Ectodermal cell (in vitro differentiated cells): ENCODE data around the gene TRIM16.
"Not testable (repeated sequence)": the region's sequence is repeated elsewhere in the genome, so short reads cannot be mapped to it uniquely, and the experiment has no call there.

Experiments
- H3K27ac ChIP-seq: 2 replicates; pipeline ENCODE4 v1.7.0; 2013; ENCODE audit warnings: mild to moderate bottlenecking, low read depth, low read length; ENCODE audit not compliant: insufficient read depth, poor library complexity, severe bottlenecking
- H3K27me3 ChIP-seq: 2 replicates; pipeline ENCODE4 v1.7.0; 2013; ENCODE audit warnings: mild to moderate bottlenecking, low read length; ENCODE audit not compliant: insufficient read depth, control insufficient read depth, poor library complexity, severe bottlenecking
- H3K36me3 ChIP-seq: one replicate; pipeline ENCODE4 v1.7.0; 2013; ENCODE audit warnings: low read length; ENCODE audit not compliant: control insufficient read depth, insufficient read depth
- H3K4me1 ChIP-seq: one replicate; pipeline ENCODE4 v1.7.0; 2013; ENCODE audit warnings: low read length; ENCODE audit not compliant: control insufficient read depth, insufficient read depth
- H3K4me3 ChIP-seq: 2 replicates; pipeline ENCODE4 v1.7.0; 2013; ENCODE audit warnings: low read depth, low read length, control low read depth; ENCODE audit not compliant: insufficient read depth
- H3K9me3 ChIP-seq: 2 replicates; pipeline ENCODE4 v1.7.0; 2013; ENCODE audit warnings: mild to moderate bottlenecking, low read length, moderate library complexity; ENCODE audit not compliant: control insufficient read depth
- WGBS, 2 experiments: methylation state at CpG; one replicate each; pipeline ENCODE4 v1.1.7; 2013; ENCODE audit warnings: missing lambda C conversion rate in 2 of 2; 5-methylcytosine and 5-hydroxymethylcytosine counted together

TRIM16 gene

DNA sequence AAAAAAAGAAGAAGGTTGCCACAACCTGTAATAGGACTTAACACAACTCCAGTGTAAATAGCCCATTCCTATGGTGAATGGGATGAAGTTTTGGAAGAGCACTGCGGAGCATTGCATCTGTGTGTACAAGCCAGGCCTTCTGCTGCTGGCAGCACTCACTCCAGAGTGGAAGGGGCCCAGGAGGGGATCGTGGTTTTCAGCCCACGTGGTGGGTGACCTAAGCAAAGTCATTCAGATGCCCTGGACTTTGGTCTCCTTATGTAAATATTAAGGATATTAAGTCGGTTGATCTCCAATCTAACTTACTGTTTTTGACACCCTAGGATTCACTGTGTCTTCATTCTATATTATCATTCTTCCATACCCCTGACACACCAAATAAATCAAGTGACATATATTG is 67.3 kb downstream of the TRIM16 start:
- H3K27ac ChIP-seq, H3K4me3 ChIP-seq, H3K36me3 ChIP-seq, H3K27me3 ChIP-seq, H3K9me3 ChIP-seq, H3K4me1 ChIP-seq: not testable (repeated sequence)
- 86 to 89% methylated on average over 2 to 3 of the region's 4 CpGs for WGBS, 2 experiments

DNA sequence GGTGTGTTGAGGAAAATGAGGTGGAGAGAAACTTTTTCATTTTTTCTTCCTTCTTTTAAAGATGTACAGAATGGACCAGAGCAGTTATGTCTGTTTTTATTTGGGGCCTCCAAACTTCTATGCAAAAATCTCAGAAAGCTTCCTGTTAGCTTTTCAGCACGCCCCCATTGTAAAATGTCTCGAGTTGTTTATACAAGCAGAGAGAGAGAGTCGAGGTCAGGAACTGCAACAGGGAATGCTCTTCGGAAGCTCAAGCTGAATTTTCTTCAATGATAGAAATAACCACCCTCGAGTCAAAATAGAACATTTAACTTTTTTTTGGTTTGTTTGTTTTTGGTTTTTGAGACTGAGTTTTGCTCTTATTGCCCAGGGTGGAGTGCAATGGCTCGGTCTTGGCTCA is 68.3 kb downstream of the TRIM16 start:
- not testable (repeated sequence) for H3K4me1 ChIP-seq, H3K9me3 ChIP-seq, H3K36me3 ChIP-seq, H3K27me3 ChIP-seq, H3K27ac ChIP-seq, H3K4me3 ChIP-seq
- WGBS, 2 experiments, result 93 to 95% methylated on average over 4 to 5 of the region's 6 CpGs

DNA sequence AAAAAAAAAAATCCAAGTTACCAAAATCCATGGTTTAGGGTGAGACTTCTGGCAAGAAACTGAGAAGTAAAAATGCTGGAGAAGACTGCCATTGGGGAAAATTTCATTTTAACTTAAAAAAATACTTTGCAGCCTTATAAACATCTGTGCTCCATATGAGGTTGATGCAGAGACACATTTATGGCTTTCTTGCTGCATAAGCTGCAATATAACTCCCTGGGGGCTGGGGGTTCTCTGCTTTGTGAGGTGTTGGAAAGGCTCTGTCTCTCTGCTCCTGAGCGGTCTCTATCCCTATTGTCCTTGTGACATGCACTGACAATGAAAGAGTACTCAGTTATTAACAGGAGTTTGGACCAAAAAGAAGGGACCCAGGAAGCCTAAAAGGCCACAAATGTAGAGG is 71.0 kb downstream of the TRIM16 start:
- H3K27me3 ChIP-seq, H3K27ac ChIP-seq, H3K9me3 ChIP-seq, H3K4me1 ChIP-seq, H3K36me3 ChIP-seq, H3K4me3 ChIP-seq: not testable (repeated sequence)
- 86% methylated on average over 1 of the region's 1 CpG; no CpG with 5 or more reads in 1 of the 2 experiments for WGBS, 2 experiments

GRCh38 chr17:15592960-15593359 is 91.2 kb downstream of the TRIM16 start:
- not testable (repeated sequence) for H3K4me3 ChIP-seq, H3K36me3 ChIP-seq, H3K4me1 ChIP-seq, H3K27me3 ChIP-seq, H3K9me3 ChIP-seq, H3K27ac ChIP-seq
- WGBS, 2 experiments, result 94 to 99% methylated on average over 8 of the region's 8 CpGs

DNA sequence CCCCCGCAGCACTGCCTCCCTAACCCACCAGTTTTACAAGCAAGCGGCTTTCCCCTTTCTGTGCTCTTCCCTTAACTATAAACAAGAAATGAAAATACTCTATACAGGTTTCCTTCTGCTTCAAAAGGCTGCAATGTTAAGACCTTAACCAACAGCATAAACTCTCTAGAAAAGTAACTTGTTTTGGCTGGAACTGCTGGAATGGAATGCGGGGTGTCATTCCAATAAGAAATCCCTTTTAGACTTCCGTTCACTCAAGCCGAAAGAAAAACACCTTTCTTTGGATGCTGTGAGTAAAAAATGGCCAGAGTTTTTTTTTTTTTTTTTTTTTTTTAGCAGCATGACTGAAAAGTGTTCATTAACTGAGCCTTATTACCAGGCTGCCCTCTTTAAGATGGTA is 92.1 kb downstream of the TRIM16 start:
- WGBS, 2 experiments, result 87 to 95% methylated on average over 5 of the region's 5 CpGs
- H3K36me3 ChIP-seq, H3K4me3 ChIP-seq, H3K9me3 ChIP-seq, H3K4me1 ChIP-seq, H3K27me3 ChIP-seq, H3K27ac ChIP-seq: not testable (repeated sequence)

- not testable (repeated sequence) for H3K27me3 ChIP-seq, H3K4me3 ChIP-seq, H3K4me1 ChIP-seq, H3K27ac ChIP-seq, H3K9me3 ChIP-seq, H3K36me3 ChIP-seq
- WGBS, 2 experiments, result 92 to 100% methylated on average over 1 of the region's 1 CpG
Measured at GRCh38 chr17:15590844-15591243, 93.3 kb downstream of the TRIM16 start.

- not testable (repeated sequence) for H3K27ac ChIP-seq, H3K36me3 ChIP-seq, H3K4me3 ChIP-seq, H3K27me3 ChIP-seq, H3K4me1 ChIP-seq, H3K9me3 ChIP-seq
- WGBS, 2 experiments, result 90 to 92% methylated on average over 9 to 10 of the region's 17 CpGs
Measured at GRCh38 chr17:15589544-15590536, 94.3 kb downstream of the TRIM16 start.

- H3K27ac ChIP-seq, H3K4me3 ChIP-seq, H3K27me3 ChIP-seq, H3K36me3 ChIP-seq, H3K4me1 ChIP-seq, H3K9me3 ChIP-seq: not testable (repeated sequence)
- WGBS, 2 experiments, result 85 to 89% methylated on average over 8 of the region's 8 CpGs
Measured at GRCh38 chr17:15588017-15588416, 96.1 kb downstream of the TRIM16 start.

GRCh38 chr17:15583313-15583712 is 100.8 kb downstream of the TRIM16 start:
- WGBS, 2 experiments, result 82 to 92% methylated on average over 1 to 2 of the region's 5 CpGs
- not testable (repeated sequence) for H3K9me3 ChIP-seq, H3K36me3 ChIP-seq, H3K27ac ChIP-seq, H3K4me3 ChIP-seq, H3K4me1 ChIP-seq, H3K27me3 ChIP-seq

GRCh38 chr17:15581462-15581861 is 102.6 kb downstream of the TRIM16 start:
- H3K9me3 ChIP-seq, H3K27ac ChIP-seq, H3K36me3 ChIP-seq, H3K27me3 ChIP-seq, H3K4me3 ChIP-seq, H3K4me1 ChIP-seq: not testable (repeated sequence)
- WGBS, 2 experiments, result 94 to 100% methylated on average over 3 of the region's 4 CpGs
